Measurements from ENCODE around the gene MRPL28. TPM values are rescaled to one million over a fixed set of nuclear protein-coding genes. Genes with fewer than 3 reads are reported as not detected.

Gene MRPL28
- total RNA-seq, 2 donors from 2014 or later, result 89.0 to 90.3 TPM

- peaks cover 46% of the 10 kb centered on the region for H3K36me3 ChIP-seq
- DNase-seq (ENCODE audit: low spot score), result no peak
- no peak overlapping the region for H3K27ac ChIP-seq
These were observed 5.8 kb upstream of the MRPL28 start for GRCh38 chr16:375927-376816.

GRCh38 chr16:375212-375611 is 4.9 kb upstream of the MRPL28 start:
- no peak for TF ChIP-seq CTCF (IDR thresholded peaks at IDR 0.05)
- H3K27me3 ChIP-seq, result no peaks in the 10 kb centered on the region
- no peak overlapping the region for H3K4me3 ChIP-seq
- H3K36me3 ChIP-seq, result peaks cover 46% of the 10 kb centered on the region
- no peak overlapping the region for H3K27ac ChIP-seq
- no peak for DNase-seq (ENCODE audit: low spot score)
- H3K9me3 ChIP-seq, result no peaks in the 10 kb centered on the region
- peaks cover 0 to 23% of the 10 kb centered on the region in 2 donors for H3K4me1 ChIP-seq

More at GRCh38 chr16:375927-376816, 5.8 kb upstream of the MRPL28 start:
- no peaks in the 10 kb centered on the region for H3K9me3 ChIP-seq
- no peak overlapping the region for H3K4me3 ChIP-seq
- no peak for TF ChIP-seq CTCF (IDR thresholded peaks at IDR 0.05)
- H3K27me3 ChIP-seq, result no peaks in the 10 kb centered on the region
- H3K4me1 ChIP-seq, result peaks cover 0 to 26% of the 10 kb centered on the region in 2 donors

GRCh38 chr16:374616-374926 is 4.2 kb upstream of the MRPL28 start:
- Histone ChIP-seq H3K4me1 (peaks cover 0 to 23% of the 10 kb centered on the region in 2 donors), H3K36me3 (peaks cover 46% of the 10 kb centered on the region), H3K9me3 (no peaks in the 10 kb centered on the region), H3K27me3 (no peaks in the 10 kb centered on the region), H3K27ac (no peak overlapping the region), H3K4me3 (no peak overlapping the region)
- no peak for TF ChIP-seq CTCF (IDR thresholded peaks at IDR 0.05)
- DNase-seq (ENCODE audit: low spot score), result no peak

- no peak for DNase-seq (ENCODE audit: low spot score)
- no peak overlapping the region for H3K4me3 ChIP-seq
- TF ChIP-seq CTCF (IDR thresholded peaks at IDR 0.05), result no peak
- no peak overlapping the region for H3K27ac ChIP-seq
- no peaks in the 10 kb centered on the region for H3K27me3 ChIP-seq
- H3K36me3 ChIP-seq, result peaks cover 48% of the 10 kb centered on the region
- H3K9me3 ChIP-seq, result no peaks in the 10 kb centered on the region
- H3K4me1 ChIP-seq, result peaks cover 0 to 23% of the 10 kb centered on the region in 2 donors
These were observed 3.7 kb upstream of the MRPL28 start for GRCh38 chr16:373848-374615.

- no peak for DNase-seq (ENCODE audit: low spot score)
- Histone ChIP-seq H3K27me3 (no peaks in the 10 kb centered on the region), H3K4me3 (no peak overlapping the region), H3K27ac (no peak overlapping the region), H3K4me1 (peaks cover 0 to 19% of the 10 kb centered on the region in 2 donors), H3K9me3 (no peaks in the 10 kb centered on the region), H3K36me3 (peaks cover 57% of the 10 kb centered on the region)
- no peak for TF ChIP-seq CTCF (IDR thresholded peaks at IDR 0.05)
These were observed 2.8 kb upstream of the MRPL28 start for GRCh38 chr16:373020-373598.

Measured in right atrium auricular region (tissue), 2 donors.